HepG2 (cell line): Measurements from ENCODE around the gene LSM14B. TPM values are rescaled to one million over a fixed set of nuclear protein-coding genes. Genes with fewer than 3 reads are reported as not detected.

ENCODE experiments used
- ATAC-seq: fragments of 200-7000 bp; cut with Tn5 transposase; 3 replicates; pipeline ENCODE4 v1.9.1; 2020; ENCODE audit warnings: mild to moderate bottlenecking, moderate library complexity
- BruUV-seq: library from RNA; stranded (reverse); fragments of 400-500 nt; replicated peaks from 2 replicates; lab custom pipeline; 2021; lab: Mats Ljungman, UMichigan
- CTCF ChIA-PET: fragments of 300-600 bp; formaldehyde crosslinking; extraction: SDS; loops from one replicate; lab custom pipeline; 2021; ENCODE audit warnings: low total read pairs, inconsistent platforms, low intra/inter-chr PET ratio; lab: Yijun Ruan, JAX
- POLR2A ChIA-PET: fragments of 350-600 bp; sonication (Branson Sonifier 250); formaldehyde crosslinking; loops from one replicate; lab custom pipeline; 2020; ENCODE audit warnings: antibody characterized with exemption, inconsistent platforms; lab: Yijun Ruan, JAX
- DNase-seq: peaks from one replicate; pipeline ENCODE4 v3.0.0-alpha.2; 2015; ENCODE audit warnings: low spot score
- FAIRE-seq: peaks from 3 replicates; lab custom pipeline; 2011; peaks lifted over from hg19 to GRCh38; lab: Jason Lieb, UNC
- H2AFZ ChIP-seq: one replicate; pipeline ENCODE4 v1.6.1; 2011; ENCODE audit warnings: low read length, inconsistent platforms
- H3K27ac ChIP-seq: fragments of 300-600 bp; 3 replicates; pipeline ENCODE4 v1.8.0; 2011; ENCODE audit warnings: mixed run types, mild to moderate bottlenecking, mixed read lengths, low read length, inconsistent platforms; ENCODE audit not compliant: insufficient read depth; ENCODE audit errors: extremely low read length
- H3K27me3 ChIP-seq, 2 experiments: fragments of 200-600 bp in 1 of 2; 2 replicates in 1 of 2; 3 replicates in 1 of 2; pipeline versions ENCODE4 v1.6.0 to v1.8.0; 2011; ENCODE audit warnings: low read length in 2 of 2, mild to moderate bottlenecking in 2 of 2, moderate library complexity in 2 of 2, inconsistent platforms in 1 of 2; ENCODE audit not compliant: insufficient read depth in 2 of 2, control insufficient read depth in 1 of 2
- H3K36me3 ChIP-seq, 2 experiments: fragments of 200-600 bp in 1 of 2; replicated peaks in 1 of 2; 2 replicates in 1 of 2; 3 replicates in 1 of 2; pipeline versions ENCODE4 v1.5.1 to v1.8.0; 2011; ENCODE audit warnings: low read length in 2 of 2, inconsistent platforms in 1 of 2; ENCODE audit not compliant: insufficient read depth in 2 of 2, control insufficient read depth in 1 of 2
- H3K4me1 ChIP-seq: 2 replicates; pipeline ENCODE4 v1.5.1; 2012; ENCODE audit warnings: low read length, inconsistent platforms; ENCODE audit not compliant: insufficient read depth
- H3K4me2 ChIP-seq: 2 replicates; pipeline ENCODE4 v1.6.0; 2011; ENCODE audit warnings: low read depth, low read length, inconsistent platforms
- H3K4me3 ChIP-seq, 3 experiments: fragments of 200-600 bp in 1 of 3; sonication (generic), shearing (Covaris generic) in 1 of 3; replicated peaks in 1 of 3; 2 replicates each; pipeline ENCODE4 v1.5.1; 2011 to 2016; ENCODE audit warnings: low read length in 3 of 3, inconsistent platforms in 2 of 3, low read depth in 2 of 3, mild to moderate bottlenecking in 2 of 3, control low read depth in 1 of 3, mixed read lengths in 1 of 3; ENCODE audit not compliant: insufficient read depth in 1 of 3
- H3K79me2 ChIP-seq: one replicate; pipeline ENCODE4 v1.6.1; 2011; ENCODE audit warnings: low read length, inconsistent platforms; ENCODE audit not compliant: insufficient read depth
- H3K9ac ChIP-seq: 2 replicates; pipeline ENCODE4 v1.6.0; 2011; ENCODE audit warnings: mild to moderate bottlenecking, low read depth, low read length, inconsistent platforms; ENCODE audit not compliant: insufficient read depth
- H3K9me3 ChIP-seq: 2 replicates; pipeline ENCODE4 v1.5.1; 2012; ENCODE audit warnings: mild to moderate bottlenecking, low read length
- H4K20me1 ChIP-seq: 2 replicates; pipeline ENCODE4 v1.6.0; 2011; ENCODE audit warnings: inconsistent platforms, mild to moderate bottlenecking, low read length, moderate library complexity; ENCODE audit not compliant: insufficient read depth
- BATF2 ChIP-seq: sonication (generic); formaldehyde crosslinking; IDR thresholded peaks from 2 replicates; pipeline ENCODE4 v1.8.0; 2022; ENCODE audit warnings: mild to moderate bottlenecking, missing genetic modification reagents, moderate library complexity
- NFIB ChIP-seq: sonication (generic); formaldehyde crosslinking; IDR thresholded peaks from 2 replicates; pipeline ENCODE4 v1.9.0; 2021; ENCODE audit warnings: missing genetic modification reagents, mild to moderate bottlenecking, borderline replicate concordance
- POLR2G ChIP-seq: fragments of 200-400 bp; formaldehyde crosslinking; IDR thresholded peaks from 2 replicates; pipeline ENCODE4 v1.6.1; 2018; ENCODE audit warnings: mild to moderate bottlenecking, low read depth, low read length, moderate library complexity
- SNAPC5 ChIP-seq: sonication (generic); formaldehyde crosslinking; IDR thresholded peaks from 2 replicates; pipeline ENCODE4 v1.8.1; 2023; ENCODE audit warnings: mild to moderate bottlenecking, missing genetic modification reagents, borderline replicate concordance
- ZBTB26 ChIP-seq: IDR thresholded peaks from 2 replicates; pipeline ENCODE4 v1.6.1; 2016; ENCODE audit warnings: missing compliant biosample characterization, missing genetic modification reagents, borderline replicate concordance
- ZNF3 ChIP-seq: IDR thresholded peaks from 2 replicates; pipeline ENCODE4 v1.7.0; 2017; ENCODE audit warnings: inconsistent platforms
- ZNF704 ChIP-seq: sonication (generic); formaldehyde crosslinking; IDR thresholded peaks from 2 replicates; pipeline ENCODE4 v1.8.1; 2023; ENCODE audit warnings: mild to moderate bottlenecking, inconsistent platforms, moderate library complexity, missing genetic modification reagents, borderline replicate concordance
- ZNF878 ChIP-seq: sonication (generic); formaldehyde crosslinking; IDR thresholded peaks from 2 replicates; pipeline ENCODE4 v1.8.1; 2023; ENCODE audit warnings: mild to moderate bottlenecking, missing genetic modification reagents, moderate library complexity
- WGBS: methylation state at CpG from one replicate; pipeline ENCODE4 v1.1.6; 2017; ENCODE audit warnings: low lambda C conversion rate; 5-methylcytosine and 5-hydroxymethylcytosine counted together
- in situ Hi-C: cut with HindIII; loops from 2 replicates; pipeline ENCODE4 v1.10.0; 2017; ENCODE audit warnings: low pct_unique_long_range_greater_than_20kb; ENCODE audit not compliant: extremely low pct_ligation_motif_present
- intact Hi-C: fragments of 100-400 bp; cut with micrococcal nuclease; formaldehyde crosslinking; loops from one replicate; pipeline ENCODE4 v1.10.0; 2022; ENCODE audit not compliant: unreplicated experiment
- polyA plus RNA-seq, 8 experiments: library from polyadenylated mRNA; depleted of rRNA in 3 of 8; stranded (reverse) in 7 of 8; unstranded in 1 of 8; fragments of >200 nt; fragmentation: Illumina TruSeq in 4 of 8; extraction: Trizol in 4 of 8; gene quantifications; 2 replicates each; pipeline versions ENCODE4 v1.2.1 to v1.2.3, GENCODE V29; 2011 to 2016; ENCODE audit warnings: low read depth in 4 of 8, missing spikeins in 1 of 8, mixed read lengths in 1 of 8; ENCODE audit not compliant: insufficient read depth in 1 of 8
- total RNA-seq, 5 experiments: library from RNA; depleted of rRNA; stranded (reverse); fragments of >200 nt; fragmentation: Illumina TruSeq; extraction: Trizol; gene quantifications; 2 replicates each; pipeline ENCODE4 v1.2.3, GENCODE V29; 2016; ENCODE audit warnings: low read depth in 1 of 5
- TF ChIP-seq, protein P1 (sequence below): sonication (generic); formaldehyde crosslinking; IDR thresholded peaks from 2 replicates; pipeline ENCODE4 v1.5.0; 2020; ENCODE audit warnings: missing genetic modification reagents
- TF ChIP-seq, protein P2 (sequence below): IDR thresholded peaks from 2 replicates; pipeline ENCODE4 v1.6.1; 2016; ENCODE audit warnings: missing genetic modification reagents, missing compliant biosample characterization
- TF ChIP-seq, protein P3 (sequence below): sonication (generic); formaldehyde crosslinking; IDR thresholded peaks from 2 replicates; pipeline ENCODE4 v1.5.1; 2020; ENCODE audit warnings: mild to moderate bottlenecking, missing genetic modification reagents, moderate library complexity

LSM14B gene
- total and polyA plus RNA-seq, 2 of the 13 experiments (the other 11 are each of a cell fraction or from before 2014, with no cell fraction given), result 43.3 to 79.2 TPM

- Histone ChIP-seq H3K27me3 (no peaks in the 10 kb centered on the region), H3K4me3 (no peak overlapping the region), H3K36me3 (peaks cover 38 to 65% of the 10 kb centered on the region in 2 experiments), H3K4me2 (no peak overlapping the region), H3K9me3 (no peaks in the 10 kb centered on the region), H4K20me1 (no peaks in the 10 kb centered on the region), H2AFZ (no peak overlapping the region), H3K9ac (no peak overlapping the region), H3K27ac (no peak overlapping the region), H3K4me1 (no peaks in the 10 kb centered on the region), H3K79me2 (no peaks in the 10 kb centered on the region)
- intact Hi-C loops, result no loop called here
- no peak for ATAC-seq
- in situ Hi-C loops, result no loop called here
- WGBS, result 97% methylated on average over 9 of the region's 9 CpGs
- DNase-seq, result no peak
- BruUV-seq, result no TSS peak
- POLR2A ChIA-PET, result no interaction called here
- FAIRE-seq, result no peak
- TF ChIP-seq, protein P1, sequence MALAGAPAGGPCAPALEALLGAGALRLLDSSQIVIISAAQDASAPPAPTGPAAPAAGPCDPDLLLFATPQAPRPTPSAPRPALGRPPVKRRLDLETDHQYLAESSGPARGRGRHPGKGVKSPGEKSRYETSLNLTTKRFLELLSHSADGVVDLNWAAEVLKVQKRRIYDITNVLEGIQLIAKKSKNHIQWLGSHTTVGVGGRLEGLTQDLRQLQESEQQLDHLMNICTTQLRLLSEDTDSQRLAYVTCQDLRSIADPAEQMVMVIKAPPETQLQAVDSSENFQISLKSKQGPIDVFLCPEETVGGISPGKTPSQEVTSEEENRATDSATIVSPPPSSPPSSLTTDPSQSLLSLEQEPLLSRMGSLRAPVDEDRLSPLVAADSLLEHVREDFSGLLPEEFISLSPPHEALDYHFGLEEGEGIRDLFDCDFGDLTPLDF (CRISPR knock-in tag), result no peak
- TF ChIP-seq POLR2G (0 out of 2 replicates have a peak, but pooled peaks have one; percentile 6), NFIB (CRISPR knock-in tag) (no peak), ZBTB26 (no peak)
- CTCF ChIA-PET, result no interaction called here
These were observed 48.3 kb downstream of the LSM14B start for GRCh38 chr20:62170536-62170935.

DNA sequence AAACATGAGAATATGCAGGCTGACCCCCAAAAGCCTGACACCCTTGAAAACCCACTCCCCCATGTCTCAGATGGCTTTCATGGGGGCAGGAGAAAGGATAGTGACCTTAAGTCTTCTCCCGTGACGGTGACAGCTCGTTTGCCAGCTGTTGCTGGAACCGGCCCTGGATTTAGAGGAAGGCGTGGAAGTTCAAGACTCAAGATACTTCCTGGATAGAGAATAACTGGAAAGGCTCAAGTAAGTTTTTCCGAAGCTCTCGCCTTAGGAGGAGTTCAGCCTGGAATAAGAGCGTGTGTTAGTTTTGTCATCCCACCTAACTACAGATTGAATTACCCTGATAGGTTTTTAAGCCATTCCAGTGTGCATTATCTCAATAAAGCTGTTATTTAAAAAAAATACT lies 49.0 kb downstream of the LSM14B start:
- ATAC-seq (no peak), FAIRE-seq (no peak), DNase-seq (no peak)
- intact Hi-C loops (no loop called here), in situ Hi-C loops (no loop called here)
- H3K4me2 ChIP-seq, result no peak overlapping the region
- no peaks in the 10 kb centered on the region for H3K79me2 ChIP-seq
- no TSS peak for BruUV-seq
- no peak overlapping the region for H3K9ac ChIP-seq
- H3K4me1 ChIP-seq, result no peaks in the 10 kb centered on the region
- WGBS, result 96% methylated on average over 8 of the region's 8 CpGs
- H3K27ac ChIP-seq, result no peak overlapping the region
- H3K9me3 ChIP-seq, result no peaks in the 10 kb centered on the region
- no peaks in the 10 kb centered on the region for H4K20me1 ChIP-seq
- H3K36me3 ChIP-seq, result peaks cover 32 to 65% of the 10 kb centered on the region in 2 experiments
- H2AFZ ChIP-seq, result no peak overlapping the region
- ChIA-PET POLR2A (no interaction called here), CTCF (no interaction called here)
- no peaks in the 10 kb centered on the region for H3K27me3 ChIP-seq
- H3K4me3 ChIP-seq, result no peak overlapping the region
- TF ChIP-seq, protein P2, sequence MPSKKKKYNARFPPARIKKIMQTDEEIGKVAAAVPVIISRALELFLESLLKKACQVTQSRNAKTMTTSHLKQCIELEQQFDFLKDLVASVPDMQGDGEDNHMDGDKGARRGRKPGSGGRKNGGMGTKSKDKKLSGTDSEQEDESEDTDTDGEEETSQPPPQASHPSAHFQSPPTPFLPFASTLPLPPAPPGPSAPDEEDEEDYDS, result no peak
- TF ChIP-seq, protein P3, sequence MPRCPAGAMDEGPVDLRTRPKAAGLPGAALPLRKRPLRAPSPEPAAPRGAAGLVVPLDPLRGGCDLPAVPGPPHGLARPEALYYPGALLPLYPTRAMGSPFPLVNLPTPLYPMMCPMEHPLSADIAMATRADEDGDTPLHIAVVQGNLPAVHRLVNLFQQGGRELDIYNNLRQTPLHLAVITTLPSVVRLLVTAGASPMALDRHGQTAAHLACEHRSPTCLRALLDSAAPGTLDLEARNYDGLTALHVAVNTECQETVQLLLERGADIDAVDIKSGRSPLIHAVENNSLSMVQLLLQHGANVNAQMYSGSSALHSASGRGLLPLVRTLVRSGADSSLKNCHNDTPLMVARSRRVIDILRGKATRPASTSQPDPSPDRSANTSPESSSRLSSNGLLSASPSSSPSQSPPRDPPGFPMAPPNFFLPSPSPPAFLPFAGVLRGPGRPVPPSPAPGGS (CRISPR knock-in tag), result no peak
- TF ChIP-seq ZNF704 (no peak), ZNF878 (CRISPR knock-in tag) (no peak), SNAPC5 (CRISPR knock-in tag) (no peak), BATF2 (no peak), ZNF3 (CRISPR knock-in tag) (no peak)
